Brain microvascular endothelial cell (primary cell): ENCODE results near the gene TTC31.

Source experiments
- DNase-seq: peaks from one replicate; pipeline ENCODE4 v3.0.0-alpha.2; 2020
- H3K27ac ChIP-seq: fragments of 250-450 bp; sonication (Bioruptor Pico); 2 replicates; pipeline ENCODE4 v1.5.1; 2020; ENCODE audit warnings: mild to moderate bottlenecking, moderate library complexity
- H3K27me3 ChIP-seq: fragments of 250-450 bp; sonication (Bioruptor Pico); replicated peaks from 2 replicates; pipeline ENCODE4 v1.5.1; 2020; ENCODE audit warnings: mild to moderate bottlenecking
- H3K36me3 ChIP-seq: fragments of 250-450 bp; sonication (Bioruptor Pico); replicated peaks from 2 replicates; pipeline ENCODE4 v1.5.1; 2020; ENCODE audit warnings: mild to moderate bottlenecking
- H3K4me3 ChIP-seq: 2 replicates; pipeline ENCODE4 v1.5.1; 2011; ENCODE audit warnings: low read depth, mild to moderate bottlenecking, control low read depth, low read length, moderate library complexity
- CTCF ChIP-seq: IDR thresholded peaks from 2 replicates; pipeline ENCODE4 v1.5.1; 2011; ENCODE audit warnings: low read depth, mild to moderate bottlenecking, moderate library complexity, low read length, control low read depth, inconsistent platforms; ENCODE audit errors: missing control alignments
- in situ Hi-C: cut with HindIII; loops from 2 replicates; pipeline ENCODE4 v1.10.0; 2017; ENCODE audit warnings: low sequenced_read_pairs, low pct_ligation_motif_present

Gene TTC31

GRCh38 chr2:74491648-74492544 is 9.0 kb downstream of the TTC31 start:
- no peak for TF ChIP-seq CTCF
- in situ Hi-C loops = no loop called here
- H3K27me3 ChIP-seq = no peaks in the 10 kb centered on the region
- no peak for DNase-seq
- no peak overlapping the region for H3K4me3 ChIP-seq
- H3K36me3 ChIP-seq = peaks cover 29% of the 10 kb centered on the region
- H3K27ac ChIP-seq = no peak overlapping the region

- DNase-seq = no peak
- no peak for TF ChIP-seq CTCF
- Histone ChIP-seq H3K27ac (no peak overlapping the region), H3K4me3 (no peak overlapping the region), H3K36me3 (peaks cover 29% of the 10 kb centered on the region), H3K27me3 (peaks cover 3% of the 10 kb centered on the region)
- in situ Hi-C loops = no loop called here
These were observed 10.7 kb downstream of the TTC31 start for GRCh38 chr2:74493546-74493945.

- H3K27ac ChIP-seq = no peak overlapping the region
- H3K27me3 ChIP-seq = peaks cover 17% of the 10 kb centered on the region
- TF ChIP-seq CTCF = no peak
- H3K4me3 ChIP-seq = no peak overlapping the region
- no peak for DNase-seq
- peaks cover 27% of the 10 kb centered on the region for H3K36me3 ChIP-seq
- in situ Hi-C loops = no loop called here
These were observed 12.6 kb downstream of the TTC31 start for GRCh38 chr2:74495440-74495839.

DNA sequence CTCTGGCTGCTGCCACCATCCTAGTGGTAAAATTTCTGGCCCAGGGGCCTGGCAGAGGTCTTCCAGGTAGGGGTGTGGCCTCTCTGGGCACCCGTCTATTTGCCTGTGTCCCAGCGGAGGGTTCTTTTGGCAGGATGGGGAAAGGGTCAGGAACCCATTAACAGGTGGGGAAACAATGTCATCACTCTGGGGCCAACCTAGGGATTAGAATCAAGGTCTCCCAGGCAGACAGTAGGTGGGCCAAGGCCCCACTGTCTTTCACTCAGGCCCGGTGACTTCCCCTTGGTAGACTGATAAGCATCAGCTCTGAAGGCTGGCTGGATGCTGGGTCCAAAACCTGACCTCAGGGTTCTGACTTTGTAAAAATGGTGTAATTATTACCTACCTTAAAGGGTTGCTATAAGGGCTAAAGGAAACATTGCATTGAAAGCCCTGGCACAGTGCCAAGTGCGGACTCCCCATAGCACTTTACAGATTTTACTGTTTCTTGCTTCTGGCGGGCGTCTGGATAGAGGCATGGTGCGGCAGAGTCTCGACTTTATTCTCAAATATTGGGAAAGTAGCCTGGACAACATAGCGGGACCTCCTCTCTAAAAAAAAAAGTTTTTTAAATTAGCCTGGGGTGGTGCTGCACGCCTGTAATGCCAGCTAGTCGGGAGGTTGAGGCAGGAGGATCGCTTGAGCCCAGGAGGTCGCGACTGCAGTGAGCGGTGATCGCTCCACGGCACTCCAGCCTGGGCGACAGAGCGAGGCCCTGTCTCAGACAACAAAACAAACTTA is 14.3 kb downstream of the TTC31 start:
- Histone ChIP-seq H3K27me3 (peaks cover 17% of the 10 kb centered on the region), H3K36me3 (peaks cover 10% of the 10 kb centered on the region), H3K4me3 (no peak overlapping the region), H3K27ac (no peak overlapping the region)
- TF ChIP-seq CTCF = no peak
- DNase-seq = no peak
- in situ Hi-C loops = no loop called here

DNA sequence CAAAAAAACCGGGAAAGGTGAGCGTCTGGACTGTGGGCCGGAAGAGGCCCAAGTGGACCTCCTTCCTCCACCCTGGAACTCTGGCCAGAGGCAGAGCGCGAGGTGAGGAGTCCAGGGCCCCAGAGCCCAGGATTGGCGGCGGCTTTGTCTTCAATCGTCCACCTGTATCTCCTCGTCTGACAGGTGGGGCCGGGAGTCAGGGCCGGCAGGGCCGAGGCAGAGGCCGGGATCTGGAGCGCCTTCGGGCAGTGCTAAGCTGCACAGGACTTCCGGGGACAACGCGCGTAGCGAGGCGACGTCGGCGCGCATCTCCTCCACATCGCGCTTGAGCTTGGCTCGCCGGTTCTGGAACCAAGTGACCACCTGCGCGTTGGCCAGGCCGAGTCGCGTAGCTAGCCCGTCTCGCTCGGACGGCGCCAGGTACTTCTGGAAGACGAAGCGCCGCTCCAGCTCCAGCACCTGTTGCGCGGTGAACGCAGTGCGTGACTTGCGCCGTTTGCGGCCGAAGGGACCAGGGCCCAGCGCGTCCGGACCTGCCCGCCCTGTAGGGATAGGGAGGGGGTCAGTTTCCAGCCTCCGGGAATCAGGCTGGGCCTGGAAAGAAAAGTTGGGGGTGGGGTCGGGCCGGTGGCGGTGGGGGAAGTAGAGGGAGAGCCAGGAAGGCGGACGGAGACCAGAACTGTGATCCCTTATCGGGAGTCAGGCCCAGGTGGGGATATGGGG is 15.1 kb downstream of the TTC31 start:
- H3K27ac ChIP-seq = no peak overlapping the region
- no peak for DNase-seq
- H3K27me3 ChIP-seq = peaks cover 17% of the 10 kb centered on the region
- no peak for TF ChIP-seq CTCF
- in situ Hi-C loops = no loop called here
- peak overlapping the region; percentile 45 for H3K4me3 ChIP-seq
- H3K36me3 ChIP-seq = peaks cover 7% of the 10 kb centered on the region
